Diencephalon (tissue), 1 donor: ENCODE data around the gene ZKSCAN3. TPM values are rescaled to one million over a fixed set of nuclear protein-coding genes. Genes with fewer than 3 reads are reported as not detected.

ENCODE experiments used
- small RNA-seq: library from RNA; depleted of rRNA; stranded (forward); fragments of <200 nt; gene quantifications from one replicate; pipeline ENCODE3, GENCODE V24; 2014
- total RNA-seq: library from RNA; depleted of rRNA; stranded (reverse); fragments of >200 nt; gene quantifications from one replicate; pipeline ENCODE4 v1.2.3, GENCODE V29; 2014

Gene ZKSCAN3
- 7.8 TPM for total RNA-seq

GRCh38 chr6:28349892-28350737 is at the start of gene ZKSCAN3:
TSS of gene ZKSCAN3 (plus strand) at chr6:28349947. CDS start at chr6:28359587, 9,640 bp downstream.

GRCh38 chr6:28335564-28336283 is 14.0 kb upstream of the ZKSCAN3 start, which contains the start of gene ZSCAN31:
TSS of gene ZSCAN31 (minus strand) at chr6:28336148. CDS start at chr6:28329683, 6,465 bp downstream.

GRCh38 chr6:28399350-28400121 is 49.8 kb downstream of the ZKSCAN3 start, which contains the start of gene ZSCAN12:
TSS of gene ZSCAN12 (minus strand) at chr6:28399747. CDS start at chr6:28398405, 1,342 bp downstream.

Small RNA genes within 50 kb of the gene (small RNA-seq; reads per million reads assigned to genes)
- not detected for gene AL021997.1
- not detected for gene AL021997.2
- not detected for gene RNU2-45P

Other genes starting within 250 kb of the ZKSCAN3 start
- 8.8 TPM for gene ZSCAN16, start 225.3 kb upstream of the ZKSCAN3 start, total RNA-seq
- 21.7 TPM for gene ZKSCAN8, start 208.1 kb upstream of the ZKSCAN3 start, total RNA-seq
- gene ZSCAN9, start 124.7 kb upstream of the ZKSCAN3 start, total RNA-seq, result 28.6 TPM
- 9.0 TPM for gene ZKSCAN4, start 97.7 kb upstream of the ZKSCAN3 start, total RNA-seq
- 4.6 TPM for gene NKAPL, start 90.7 kb upstream of the ZKSCAN3 start, total RNA-seq
- gene ZSCAN26, start 82.8 kb upstream of the ZKSCAN3 start, total RNA-seq, result 30.0 TPM
- gene PGBD1, start 68.4 kb upstream of the ZKSCAN3 start, total RNA-seq, result 17.8 TPM
- 10.8 TPM for gene ZSCAN31, start 13.8 kb upstream of the ZKSCAN3 start, total RNA-seq
- 12.9 TPM for gene ZSCAN12, start 49.8 kb downstream of the ZKSCAN3 start, total RNA-seq
- gene ZSCAN23, start 93.5 kb downstream of the ZKSCAN3 start, total RNA-seq, result 17.5 TPM
- not detected for gene GPX6, start 165.8 kb downstream of the ZKSCAN3 start, total RNA-seq
- not detected for gene GPX5, start 175.9 kb downstream of the ZKSCAN3 start, total RNA-seq